ENCODE results near the gene HOXA6.
A peak's percentile ranks its signal among the peaks of the same experiment; 100 is the strongest.

HOXA6 gene

GRCh38 chr7:27137640-27138315 is 9.8 kb downstream of the HOXA6 start:
- DNase-seq (ENCODE audit: low read depth), result no peak

DNA sequence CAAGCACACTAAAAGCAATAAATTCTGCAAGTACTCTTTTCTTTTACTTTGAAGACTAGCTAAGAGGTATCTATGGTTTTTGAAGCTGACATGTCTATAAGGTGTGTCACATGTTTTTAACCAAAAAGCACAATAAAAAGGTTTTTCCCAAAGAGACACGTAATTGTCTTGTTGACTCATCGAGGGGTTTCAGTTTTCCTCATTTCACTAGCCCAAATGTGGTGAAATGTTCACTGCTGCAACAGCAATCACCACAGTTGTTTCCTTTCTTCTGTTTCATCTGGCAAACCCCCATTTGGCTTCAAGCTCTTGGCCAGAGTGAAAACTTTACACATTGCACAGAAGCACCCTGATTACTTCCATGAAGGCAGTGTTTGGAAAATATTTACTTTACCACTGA is 13.2 kb downstream of the HOXA6 start:
- DNase-seq (ENCODE audit: low read depth), result no peak

DNA sequence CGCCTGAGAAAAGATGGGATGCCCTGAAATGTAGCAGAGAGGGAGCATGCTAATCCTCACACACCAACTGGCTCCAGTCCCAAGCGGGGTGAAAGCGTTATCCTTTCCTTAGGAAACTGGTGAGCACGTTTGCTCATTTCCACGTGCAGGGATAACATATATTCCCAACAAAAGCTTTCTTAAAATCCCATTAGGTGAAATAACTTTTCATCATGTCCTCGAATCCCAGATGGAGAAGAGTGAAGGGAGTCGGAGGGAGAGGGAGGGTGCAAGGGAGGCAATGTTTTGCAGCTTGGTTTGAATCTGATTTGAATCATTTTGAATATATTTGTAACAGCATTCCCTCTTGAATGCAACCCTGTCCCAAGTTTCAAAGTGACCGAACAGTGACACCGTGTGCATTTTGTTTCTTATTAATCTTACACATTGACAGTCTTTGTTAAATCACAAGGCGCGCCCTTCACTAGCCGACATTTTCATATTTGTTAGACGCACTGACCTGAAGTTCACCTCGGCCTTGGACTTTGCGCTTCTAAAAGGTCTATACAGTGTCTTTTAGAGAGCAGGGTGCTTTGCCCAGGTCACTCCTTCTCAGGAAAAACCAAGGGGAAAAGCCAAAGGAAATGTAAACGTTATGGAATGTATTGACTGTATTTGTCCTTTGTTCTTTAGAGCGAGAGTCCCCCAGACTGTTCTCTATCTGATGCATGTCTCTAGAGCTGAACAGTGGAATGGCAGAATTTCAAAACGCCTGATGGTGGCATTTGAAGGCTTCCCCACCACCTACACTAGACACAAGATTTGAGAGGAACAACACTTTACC is 14.0 kb downstream of the HOXA6 start:
- DNase-seq (ENCODE audit: low read depth), result no peak

- DNase-seq (ENCODE audit: low read depth), result no peak
Measured at GRCh38 chr7:27132978-27133377, 14.6 kb downstream of the HOXA6 start.

DNA sequence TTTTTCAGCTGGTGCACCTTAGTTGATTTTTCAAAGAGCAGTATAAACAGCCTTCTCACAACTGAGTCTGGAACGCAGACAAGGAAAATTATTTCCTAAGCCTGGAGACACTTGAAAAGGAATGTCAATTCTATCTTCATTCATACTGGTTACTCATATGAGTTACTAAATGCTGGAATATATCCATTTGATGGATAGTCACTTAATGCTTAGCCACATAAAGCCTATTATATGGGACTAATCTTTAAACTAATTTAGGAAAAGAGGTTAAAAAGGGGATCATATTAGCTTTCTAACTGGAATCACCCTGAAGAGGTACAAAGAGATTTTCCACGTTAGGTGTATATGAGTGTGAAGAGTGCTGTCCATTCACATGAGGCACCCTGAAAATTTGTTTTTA is 15.4 kb downstream of the HOXA6 start:
- no peak for DNase-seq (ENCODE audit: low read depth)

DNA sequence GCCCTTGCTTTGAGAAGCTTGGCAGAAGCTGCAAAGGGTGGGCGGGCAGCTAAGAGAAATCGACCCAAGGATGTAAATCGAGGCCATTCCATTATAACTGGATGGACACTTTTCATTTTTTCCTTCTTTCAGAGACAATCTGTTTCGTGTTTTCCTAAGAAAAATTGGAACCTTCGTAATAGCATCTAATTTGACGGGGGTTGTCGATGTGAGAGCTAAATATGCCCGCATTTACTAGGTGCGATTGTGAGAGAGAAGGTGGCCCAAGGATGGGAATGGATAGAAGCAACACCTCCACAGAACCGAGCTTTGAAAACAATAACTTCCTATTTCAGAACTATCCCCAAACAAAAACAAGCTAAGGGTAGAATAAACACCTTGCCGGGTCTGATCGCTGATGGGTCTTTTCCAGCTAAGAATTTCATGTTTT is 16.2 kb downstream of the HOXA6 start:
- DNase-seq (ENCODE audit: low read depth), result no peak

DNA sequence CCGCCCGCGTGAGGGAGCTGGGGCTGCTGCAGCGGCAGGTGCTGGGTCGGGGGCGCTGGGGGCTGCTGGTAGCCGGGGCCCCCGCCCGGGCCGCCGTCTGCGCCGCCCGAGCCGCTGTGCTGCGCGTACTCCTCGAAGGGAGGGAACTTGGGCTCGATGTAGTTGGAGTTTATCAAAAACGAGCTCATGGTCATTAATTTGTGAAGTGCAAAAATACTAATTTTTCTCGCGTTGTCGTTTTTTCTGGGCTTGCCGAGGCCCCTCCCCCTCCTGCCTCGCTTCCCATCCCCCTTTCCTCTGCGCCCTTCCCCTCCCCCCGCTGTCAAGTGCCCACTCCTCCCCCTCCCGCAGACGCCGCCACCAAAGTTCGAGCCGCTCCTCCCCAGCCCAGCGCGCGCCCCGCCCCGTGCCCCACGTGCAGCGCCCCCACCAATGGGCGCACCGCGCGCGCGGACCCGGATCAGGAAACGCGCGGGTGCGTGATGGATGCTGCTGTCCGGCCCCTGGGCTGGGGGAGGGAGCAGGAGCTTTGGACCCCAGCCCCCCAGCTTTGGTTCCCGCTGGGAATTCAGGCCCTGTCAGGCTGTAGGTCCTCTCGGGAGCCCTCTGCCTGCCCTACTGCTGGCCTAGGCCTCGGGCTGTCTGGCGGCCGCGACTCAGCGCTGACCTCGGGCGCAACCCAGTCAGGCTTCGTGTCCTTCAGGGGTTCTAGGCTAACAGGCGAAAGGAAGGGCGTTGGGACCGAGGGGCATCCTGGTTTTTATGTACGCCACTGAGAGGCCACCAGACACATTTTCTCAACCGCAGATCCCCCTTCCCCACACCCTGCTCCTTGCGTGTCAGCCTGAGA is 16.8 kb downstream of the HOXA6 start, which contains the start of gene HOXA4:
Gene HOXA4 (minus strand): TSS at position 218 of the 850 bp plus-strand sequence. CDS start 24 bp downstream, at position 194.
- peak; percentile 32 for DNase-seq (ENCODE audit: low read depth)

DNA sequence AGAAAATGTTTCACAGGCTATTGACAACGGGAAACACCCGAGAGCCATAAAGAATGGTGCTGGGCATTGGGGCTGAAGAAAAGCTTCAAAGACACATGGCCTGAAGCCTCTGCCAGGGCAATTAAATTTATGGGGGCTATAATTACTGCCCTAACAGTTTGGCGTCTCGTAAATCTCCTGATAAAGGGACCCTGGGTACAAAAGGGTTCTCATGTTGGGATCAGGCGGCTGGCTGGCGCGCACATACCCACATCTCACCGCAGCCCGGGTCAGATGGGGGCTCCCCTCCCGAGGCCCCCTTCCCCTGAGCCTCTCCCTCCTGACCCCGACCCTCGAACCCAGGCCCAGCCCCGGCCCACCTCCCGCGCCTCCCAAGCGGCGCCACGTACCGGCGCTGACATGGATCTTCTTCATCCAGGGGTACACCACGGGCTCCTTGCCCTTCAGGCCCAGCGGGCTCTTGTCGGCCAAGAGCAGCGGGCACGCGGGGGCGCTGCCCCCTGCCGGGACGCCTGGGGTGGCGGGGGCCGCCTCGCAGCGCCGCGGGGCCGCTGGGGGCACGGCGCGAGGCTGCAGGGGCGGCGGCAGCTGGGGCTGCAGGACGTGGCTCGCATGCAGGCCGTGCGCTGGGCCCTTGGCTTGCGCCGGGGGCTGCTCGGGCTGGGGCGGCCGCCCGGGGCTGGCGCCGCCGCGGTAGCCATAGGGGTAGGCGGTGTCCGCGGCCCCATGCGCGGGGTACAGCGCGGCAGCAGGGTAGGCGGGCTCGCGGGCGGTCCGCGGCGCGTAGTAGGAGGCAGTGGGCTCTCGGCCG is 17.6 kb downstream of the HOXA6 start:
- DNase-seq (ENCODE audit: low read depth), result no peak

DNA sequence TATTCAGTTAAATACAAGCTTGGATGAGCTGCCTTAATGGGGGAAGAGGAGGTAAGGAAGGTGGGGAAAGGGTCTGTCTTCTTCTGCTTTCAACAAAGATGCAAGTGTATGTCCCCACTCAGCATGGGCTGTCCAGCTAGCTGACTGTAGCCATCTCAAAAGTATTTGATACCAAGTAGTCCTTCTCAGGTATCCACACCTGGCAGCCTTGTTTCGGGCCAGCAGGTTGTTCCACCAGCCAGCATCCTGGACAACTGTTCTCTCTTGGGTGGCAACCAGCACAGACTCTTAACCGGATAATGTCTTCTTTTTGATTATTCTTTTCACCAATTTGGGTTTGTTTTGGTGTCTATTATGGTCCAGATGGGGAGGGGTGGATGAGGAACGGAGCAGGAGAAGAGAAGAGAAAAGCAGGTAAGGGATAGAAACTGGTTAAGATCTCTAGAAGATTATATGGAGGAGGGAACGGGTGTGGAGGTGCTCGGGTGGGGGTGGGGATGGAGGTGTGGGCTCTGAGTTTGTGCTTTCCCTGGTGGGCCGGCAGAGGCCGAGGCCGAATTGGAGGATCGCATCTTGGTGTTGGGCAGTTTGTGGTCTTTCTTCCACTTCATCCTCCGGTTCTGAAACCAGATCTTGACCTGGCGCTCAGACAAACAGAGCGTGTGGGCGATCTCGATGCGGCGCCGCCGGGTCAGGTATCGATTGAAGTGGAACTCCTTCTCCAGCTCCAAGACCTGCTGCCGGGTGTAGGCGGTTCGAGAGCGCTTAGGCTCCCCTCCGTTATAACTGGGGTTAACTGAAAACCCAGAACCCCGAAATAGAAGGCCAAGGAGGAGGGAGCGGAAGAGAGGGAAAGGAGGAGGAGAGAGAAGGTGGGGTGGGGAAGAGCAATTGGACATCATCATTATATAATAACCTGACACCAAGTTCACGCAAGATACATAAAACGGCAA is 18.5 kb downstream of the HOXA6 start:
- DNase-seq (ENCODE audit: low read depth), result no peak

DNA sequence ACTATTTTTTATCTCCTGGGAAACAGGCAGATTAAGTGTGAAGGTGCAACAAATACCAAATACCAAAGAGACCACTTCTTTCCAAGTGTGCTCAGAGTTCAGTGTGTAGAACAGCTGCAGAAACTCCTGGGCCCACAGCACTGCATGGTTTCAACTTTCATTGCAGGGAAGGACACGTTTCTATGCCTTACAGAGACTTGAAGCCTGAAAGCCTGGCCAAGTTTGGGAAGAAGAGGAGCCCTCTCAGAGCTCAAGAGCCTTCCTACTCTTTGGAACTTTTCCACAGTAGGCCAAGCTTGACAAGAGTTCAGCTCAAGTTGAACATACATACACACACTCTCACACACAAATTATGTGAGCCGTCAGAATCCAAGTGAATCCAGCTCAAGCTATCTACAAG is 19.5 kb downstream of the HOXA6 start:
- no peak for DNase-seq (ENCODE audit: low read depth)

- DNase-seq (ENCODE audit: low read depth), result no peak
Measured at GRCh38 chr7:27126596-27127327, 20.8 kb downstream of the HOXA6 start.

- no peak for DNase-seq (ENCODE audit: low read depth)
Measured at GRCh38 chr7:27125986-27126394, 21.6 kb downstream of the HOXA6 start.

GRCh38 chr7:27124902-27125689 is 22.5 kb downstream of the HOXA6 start:
- DNase-seq (ENCODE audit: low read depth), result no peak

- no peak for DNase-seq (ENCODE audit: low read depth)
Measured at GRCh38 chr7:27124096-27124901, 23.3 kb downstream of the HOXA6 start.

GRCh38 chr7:27123477-27124053 is 24.0 kb downstream of the HOXA6 start:
- no peak for DNase-seq (ENCODE audit: low read depth)

DNA sequence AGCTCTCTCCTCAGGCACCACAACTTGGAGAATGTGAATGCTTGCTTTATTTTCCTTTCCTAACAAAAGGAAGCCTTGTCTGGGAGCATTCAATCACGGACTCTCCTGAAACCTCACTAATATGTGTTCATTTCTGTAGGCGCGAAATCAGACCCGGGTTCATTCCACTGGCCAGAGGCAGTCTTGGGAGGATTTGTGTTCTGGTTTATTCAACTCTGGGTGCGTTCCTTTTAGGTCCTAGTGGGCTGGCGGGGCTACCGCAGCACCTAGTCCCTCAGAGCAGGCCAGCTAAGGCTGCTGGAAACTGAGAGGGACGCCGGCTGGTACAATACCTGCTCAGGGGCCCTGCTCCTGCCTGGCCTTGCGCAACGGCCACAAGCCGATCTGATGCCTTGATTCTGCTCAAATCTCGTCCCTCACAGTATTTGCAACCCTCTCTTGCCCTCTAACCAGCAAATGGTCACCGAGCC is 24.5 kb downstream of the HOXA6 start:
- no peak for DNase-seq (ENCODE audit: low read depth)

DNA sequence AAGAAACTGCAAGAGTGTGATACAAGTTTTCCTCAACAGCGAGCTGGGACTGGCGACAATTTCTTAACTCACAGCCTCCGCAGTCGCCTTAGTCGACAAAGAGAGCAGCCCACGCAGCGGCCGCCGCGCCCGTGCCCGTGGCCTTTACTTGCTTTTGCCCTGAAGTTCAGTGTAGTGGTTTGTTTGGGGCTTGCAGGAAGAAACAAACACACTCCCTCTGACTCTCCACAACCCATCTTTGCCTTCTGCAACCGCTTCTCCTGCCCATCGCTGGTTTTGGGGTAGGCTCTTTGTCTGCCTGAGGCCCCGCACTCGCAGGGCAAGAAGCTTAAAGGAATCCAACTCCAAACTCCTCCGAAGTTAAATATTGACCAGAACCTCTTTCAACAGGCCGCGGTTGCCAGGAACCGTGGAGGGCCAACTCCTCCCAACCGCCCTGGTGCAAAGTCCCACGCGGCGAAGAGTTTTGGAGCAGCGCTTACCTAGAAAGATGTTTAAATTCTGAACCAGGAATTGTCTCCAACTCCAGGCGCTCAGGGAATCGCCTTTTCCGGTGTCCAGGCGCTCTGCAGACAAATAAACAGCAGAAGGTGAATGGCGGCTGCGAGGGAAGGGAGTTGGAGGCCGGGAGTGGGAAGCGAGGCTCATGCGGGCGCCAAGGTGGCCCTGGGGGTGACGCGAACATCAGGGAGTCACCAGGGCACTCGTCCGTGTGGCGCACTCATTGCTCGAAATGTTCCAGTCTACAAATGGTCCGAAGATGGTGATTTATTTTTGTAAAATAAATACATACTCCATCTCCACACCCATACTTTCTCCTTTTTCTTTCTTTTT is 25.3 kb downstream of the HOXA6 start:
- DNase-seq (ENCODE audit: low read depth), result no peak

Measured in stimulated activated CD8-positive, alpha-beta memory T cell treated with anti-CD3 and anti-CD28 coated beads, Interleukin-7, amount 100 ng/mL, for 24 hours (primary cell).